ENCODE measurements around the gene ADGRL1.
"Not testable (repeated sequence)": the region's sequence is repeated elsewhere in the genome, so short reads cannot be mapped to it uniquely, and the experiment has no call there.

ADGRL1 gene

GRCh38 chr19:14205452-14206287, at the start of gene ADGRL1:
Gene ADGRL1, minus strand, starts transcription at chr19:14206169. Its CDS starts 22,567 bp downstream, at chr19:14183602.
- not testable (repeated sequence) for DNase-seq (ENCODE audit: low read depth, low spot score)

- not testable (repeated sequence) for DNase-seq (ENCODE audit: low read depth, low spot score)
Measured at GRCh38 chr19:14255316-14255715, 49.3 kb upstream of the ADGRL1 start.

GRCh38 chr19:14253822-14254599, 48.0 kb upstream of the ADGRL1 start:
- not testable (repeated sequence) for DNase-seq (ENCODE audit: low read depth, low spot score)

- DNase-seq (ENCODE audit: low read depth, low spot score), result not testable (repeated sequence)
Measured at GRCh38 chr19:14252136-14252535, 46.2 kb upstream of the ADGRL1 start.

- DNase-seq (ENCODE audit: low read depth, low spot score), result no peak
Measured at GRCh38 chr19:14250870-14251269, 44.9 kb upstream of the ADGRL1 start.

GRCh38 chr19:14250315-14250714, 44.3 kb upstream of the ADGRL1 start:
- DNase-seq (ENCODE audit: low read depth, low spot score), result not testable (repeated sequence)

- DNase-seq (ENCODE audit: low read depth, low spot score), result not testable (repeated sequence)
Measured at GRCh38 chr19:14249891-14250290, 43.9 kb upstream of the ADGRL1 start.

GRCh38 chr19:14249012-14249754, 43.2 kb upstream of the ADGRL1 start:
- DNase-seq (ENCODE audit: low read depth, low spot score), result not testable (repeated sequence)

- DNase-seq (ENCODE audit: low read depth, low spot score), result no peak
Measured at GRCh38 chr19:14248578-14249011, 42.6 kb upstream of the ADGRL1 start.

GRCh38 chr19:14247548-14248471, 41.8 kb upstream of the ADGRL1 start:
- DNase-seq (ENCODE audit: low read depth, low spot score), result not testable (repeated sequence)

- not testable (repeated sequence) for DNase-seq (ENCODE audit: low read depth, low spot score)
Measured at GRCh38 chr19:14247205-14247547, 41.2 kb upstream of the ADGRL1 start.

GRCh38 chr19:14244393-14244792, 38.4 kb upstream of the ADGRL1 start:
- not testable (repeated sequence) for DNase-seq (ENCODE audit: low read depth, low spot score)

GRCh38 chr19:14243718-14244117, 37.7 kb upstream of the ADGRL1 start:
- not testable (repeated sequence) for DNase-seq (ENCODE audit: low read depth, low spot score)

GRCh38 chr19:14237014-14237941, 31.3 kb upstream of the ADGRL1 start:
- DNase-seq (ENCODE audit: low read depth, low spot score), result no peak

- not testable (repeated sequence) for DNase-seq (ENCODE audit: low read depth, low spot score)
Measured at GRCh38 chr19:14232945-14233344, 27.0 kb upstream of the ADGRL1 start.

- DNase-seq (ENCODE audit: low read depth, low spot score), result not testable (repeated sequence)
Measured at GRCh38 chr19:14228446-14229071, 22.6 kb upstream of the ADGRL1 start.

GRCh38 chr19:14226498-14226897, 20.5 kb upstream of the ADGRL1 start:
- DNase-seq (ENCODE audit: low read depth, low spot score), result not testable (repeated sequence)

GRCh38 chr19:14222886-14223285, 16.9 kb upstream of the ADGRL1 start:
- DNase-seq (ENCODE audit: low read depth, low spot score), result no peak

- DNase-seq (ENCODE audit: low read depth, low spot score), result peak; percentile 43
Measured at GRCh38 chr19:14221345-14221744, 15.4 kb upstream of the ADGRL1 start.

Data from activated CD4-positive, CD25-positive, alpha-beta regulatory T cell treated with anti-CD3 and anti-CD28 coated beads, Interleukin-2, amount 50 U/mL, for 16 hours (primary cell).